Calu3 (cell line): ENCODE results near the gene ZNF296. TPM values are rescaled to one million over a fixed set of nuclear protein-coding genes. Genes with fewer than 3 reads are reported as not detected.

Source experiments
- BruUV-seq: library from RNA; stranded (reverse); fragments of 400-500 nt; replicated peaks from 2 replicates; lab custom pipeline; 2021; lab: Mats Ljungman, UMichigan
- CTCF ChIA-PET: fragments of 300-600 bp; sonication (Branson Sonifier 250); formaldehyde crosslinking; loops from one replicate; lab custom pipeline; 2022; ENCODE audit warnings: antibody characterized with exemption; lab: Charles Lee
- DNase-seq: peaks from one replicate; pipeline ENCODE4 v3.0.0; 2022
- H3K27ac Mint-ChIP-seq: one replicate; pipeline ENCODE4 v1.8.0; 2022; ENCODE audit warnings: mixed read lengths; ENCODE audit not compliant: unreplicated experiment
- H3K27me3 Mint-ChIP-seq: one replicate; pipeline ENCODE4 v1.8.0; 2022; ENCODE audit warnings: mixed read lengths; ENCODE audit not compliant: unreplicated experiment
- H3K36me3 Mint-ChIP-seq: one replicate; pipeline ENCODE4 v1.8.0; 2022; ENCODE audit warnings: mild to moderate bottlenecking, moderate library complexity, mixed read lengths; ENCODE audit not compliant: insufficient read depth, unreplicated experiment
- H3K4me1 Mint-ChIP-seq: one replicate; pipeline ENCODE4 v1.8.0; 2022; ENCODE audit warnings: mild to moderate bottlenecking, low read depth, mixed read lengths; ENCODE audit not compliant: unreplicated experiment
- H3K4me3 Mint-ChIP-seq: one replicate; pipeline ENCODE4 v1.8.0; 2022; ENCODE audit warnings: mild to moderate bottlenecking, low read depth, moderate library complexity, mixed read lengths; ENCODE audit not compliant: unreplicated experiment
- H3K9me3 Mint-ChIP-seq: one replicate; pipeline ENCODE4 v1.8.0; 2022; ENCODE audit warnings: low read depth, mixed read lengths; ENCODE audit not compliant: unreplicated experiment
- CTCF ChIP-seq: fragments of 200-600 bp; IDR thresholded peaks from one replicate; pipeline ENCODE4 v1.8.0; 2022; ENCODE audit warnings: antibody characterized with exemption; ENCODE audit not compliant: unreplicated experiment
- intact Hi-C: fragments of 100-400 bp; cut with micrococcal nuclease; formaldehyde crosslinking; loops from one replicate; pipeline ENCODE4 v1.10.0; 2022; ENCODE audit not compliant: unreplicated experiment
- total RNA-seq: library from RNA; stranded (reverse); gene quantifications from 2 replicates; pipeline ENCODE4 v1.2.3, GENCODE V29; 2022

Gene ZNF296
- total RNA-seq, 1 experiment from 2014 or later = 5.3 TPM

- BruUV-seq = no TSS peak
- CTCF ChIA-PET = interaction anchor here (0.5 to 0.9 kb wide), 2 partner anchors 19 to 28 kb away, joined by 3 read pairs; no protein-coding TSS in a partner anchor
- TF ChIP-seq CTCF = no peak
- Mint-ChIP-seq H3K4me3 (peak overlapping the region; percentile 77), H3K9me3 (no peaks in the 10 kb centered on the region), H3K27ac (peak overlapping the region; percentile 25), H3K27me3 (no peaks in the 10 kb centered on the region), H3K4me1 (peaks cover 57% of the 10 kb centered on the region), H3K36me3 (peaks cover 69% of the 10 kb centered on the region)
- DNase-seq = no peak
- intact Hi-C loops = loop anchor here (5.0 kb wide), 1 partner anchor 33 kb away; no protein-coding TSS in a partner anchor
Observed at GRCh38 chr19:45094707-45095106, 18.4 kb upstream of the ZNF296 start.

GRCh38 chr19:45094137-45094536 is 17.9 kb upstream of the ZNF296 start:
- H3K9me3 Mint-ChIP-seq = no peaks in the 10 kb centered on the region
- no TSS peak for BruUV-seq
- no peaks in the 10 kb centered on the region for H3K27me3 Mint-ChIP-seq
- peak overlapping the region; percentile 25 for H3K27ac Mint-ChIP-seq
- peaks cover 51% of the 10 kb centered on the region for H3K4me1 Mint-ChIP-seq
- intact Hi-C loops = loop anchor here (5.0 kb wide), 1 partner anchor 33 kb away; no protein-coding TSS in a partner anchor
- peaks cover 66% of the 10 kb centered on the region for H3K36me3 Mint-ChIP-seq
- no peak for TF ChIP-seq CTCF
- H3K4me3 Mint-ChIP-seq = peak overlapping the region; percentile 77
- CTCF ChIA-PET = interaction anchor here (0.9 kb wide), 1 partner anchor 19 kb away, joined by 3 read pairs; no protein-coding TSS in a partner anchor
- DNase-seq = no peak

DNA sequence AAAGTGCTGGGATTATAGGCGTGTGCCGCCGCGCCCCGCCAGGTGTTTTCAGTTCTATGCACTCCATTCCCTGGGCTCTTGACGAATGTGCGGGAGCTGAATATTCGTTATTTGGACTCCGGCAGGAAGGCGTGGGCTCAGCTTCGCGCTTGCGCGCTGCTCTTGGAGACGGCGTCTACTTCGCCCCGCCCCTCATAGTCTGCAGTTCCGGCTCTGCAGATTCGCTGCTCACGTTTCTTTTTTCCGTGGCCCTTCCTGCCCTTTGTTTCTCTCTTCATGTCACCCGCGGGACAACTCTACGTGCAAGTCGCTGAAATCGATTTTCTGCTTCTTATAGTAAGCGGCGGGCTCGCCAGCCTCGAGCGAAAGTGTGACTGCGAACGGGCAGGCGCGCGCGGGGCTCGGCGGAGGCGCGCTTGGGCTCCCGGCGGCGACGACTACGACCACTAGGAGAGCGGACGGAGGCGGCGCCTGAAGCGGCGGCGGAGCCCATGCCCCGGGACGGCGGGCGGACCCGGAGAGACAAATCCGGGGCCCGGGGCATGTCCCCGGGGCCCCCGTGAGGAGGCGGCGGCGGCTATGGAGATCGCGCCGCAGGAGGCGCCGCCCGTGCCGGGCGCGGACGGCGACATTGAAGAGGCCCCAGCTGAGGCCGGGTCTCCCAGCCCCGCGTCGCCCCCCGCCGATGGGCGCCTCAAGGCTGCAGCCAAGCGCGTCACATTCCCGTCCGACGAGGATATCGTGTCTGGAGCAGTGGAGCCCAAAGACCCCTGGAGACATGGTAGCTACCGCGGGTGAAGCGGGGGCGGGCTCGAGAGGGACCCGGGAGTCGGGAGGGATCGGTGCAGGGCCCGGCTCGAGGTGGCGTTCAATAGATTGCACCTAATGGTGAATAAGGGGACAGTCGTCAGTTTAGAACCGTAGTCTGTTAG is 16.7 kb upstream of the ZNF296 start, which contains the start of gene PPP1R37:
TSS of gene PPP1R37 (plus strand) at position 433 of the 932 bp plus-strand sequence. CDS start at position 580, 147 bp downstream.
- intact Hi-C loops = loop anchor here (5.0 kb wide), 1 partner anchor 34 kb away; no protein-coding TSS in a partner anchor
- Mint-ChIP-seq H3K4me1 (peaks cover 43% of the 10 kb centered on the region), H3K4me3 (peak within 1 kb of the TSS; percentile 77), H3K27me3 (no peaks in the 10 kb centered on the region), H3K36me3 (peaks cover 77% of the 10 kb centered on the region), H3K9me3 (no peaks in the 10 kb centered on the region), H3K27ac (peak within 1 kb of the TSS; percentile 96)
- BruUV-seq = no TSS peak
- peak; percentile 96 for DNase-seq
- CTCF ChIA-PET = interaction anchor here (0.6 to 2.1 kb wide), 15 partner anchors 8 to 550 kb away, joined by 3 to 19 read pairs (median 4); no protein-coding TSS in a partner anchor
- TF ChIP-seq CTCF = no peak

GRCh38 chr19:45091031-45091923 is 15.0 kb upstream of the ZNF296 start:
- TF ChIP-seq CTCF = no peak
- intact Hi-C loops = loop anchor here (5.0 kb wide), 1 partner anchor 36 kb away; no protein-coding TSS in a partner anchor
- Mint-ChIP-seq H3K27ac (peak overlapping the region; percentile 96), H3K4me1 (peaks cover 33% of the 10 kb centered on the region), H3K4me3 (peak overlapping the region; percentile 77), H3K27me3 (no peaks in the 10 kb centered on the region), H3K9me3 (no peaks in the 10 kb centered on the region), H3K36me3 (peaks cover 72% of the 10 kb centered on the region)
- BruUV-seq = TSS peak; percentile 45
- CTCF ChIA-PET = interaction anchor here (0.8 to 2.1 kb wide), 8 partner anchors 8 to 40 kb away, joined by 3 to 19 read pairs (median 4); no protein-coding TSS in a partner anchor
- peak; percentile 99 for DNase-seq
